MM.1S (cell line): ENCODE measurements around the gene TMEM132D.

Experiments used
- CTCF ChIP-seq: fragments of 300-600 bp; sonication (generic); IDR thresholded peaks from 2 replicates; pipeline ENCODE4 v1.5.1; 2016; ENCODE audit warnings: antibody characterized with exemption, low read length, mixed read lengths
- EZH2 ChIP-seq: fragments of 300-600 bp; sonication (generic); optimal IDR thresholded peaks from 2 replicates; pipeline ENCODE3; 2017; ENCODE audit warnings: low read depth, mild to moderate bottlenecking, antibody characterized with exemption, low read length, mixed read lengths

DNA sequence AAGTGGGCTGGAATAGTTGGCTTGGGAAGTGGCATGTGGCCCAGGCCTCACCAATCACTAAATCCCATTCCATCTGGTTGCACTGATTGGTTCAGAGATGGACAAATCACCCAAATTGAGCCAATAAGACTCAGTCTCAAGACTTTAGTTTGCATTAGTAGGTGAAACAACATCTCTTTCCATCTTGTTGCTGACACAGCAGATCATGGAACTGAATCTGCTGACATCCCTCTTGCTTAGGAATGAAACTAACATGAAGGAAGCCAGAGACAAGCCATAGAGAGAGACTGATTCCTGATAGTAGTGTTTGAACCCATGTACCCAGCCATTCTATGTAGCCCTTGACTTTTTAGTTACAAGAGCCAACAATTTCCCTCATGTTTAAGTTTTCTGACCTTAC lies 743.5 kb downstream of the TMEM132D start:
- no peak for TF ChIP-seq CTCF
- TF ChIP-seq EZH2, result no peak
